ENCODE results near the gene HMX1.

HMX1 gene

DNA sequence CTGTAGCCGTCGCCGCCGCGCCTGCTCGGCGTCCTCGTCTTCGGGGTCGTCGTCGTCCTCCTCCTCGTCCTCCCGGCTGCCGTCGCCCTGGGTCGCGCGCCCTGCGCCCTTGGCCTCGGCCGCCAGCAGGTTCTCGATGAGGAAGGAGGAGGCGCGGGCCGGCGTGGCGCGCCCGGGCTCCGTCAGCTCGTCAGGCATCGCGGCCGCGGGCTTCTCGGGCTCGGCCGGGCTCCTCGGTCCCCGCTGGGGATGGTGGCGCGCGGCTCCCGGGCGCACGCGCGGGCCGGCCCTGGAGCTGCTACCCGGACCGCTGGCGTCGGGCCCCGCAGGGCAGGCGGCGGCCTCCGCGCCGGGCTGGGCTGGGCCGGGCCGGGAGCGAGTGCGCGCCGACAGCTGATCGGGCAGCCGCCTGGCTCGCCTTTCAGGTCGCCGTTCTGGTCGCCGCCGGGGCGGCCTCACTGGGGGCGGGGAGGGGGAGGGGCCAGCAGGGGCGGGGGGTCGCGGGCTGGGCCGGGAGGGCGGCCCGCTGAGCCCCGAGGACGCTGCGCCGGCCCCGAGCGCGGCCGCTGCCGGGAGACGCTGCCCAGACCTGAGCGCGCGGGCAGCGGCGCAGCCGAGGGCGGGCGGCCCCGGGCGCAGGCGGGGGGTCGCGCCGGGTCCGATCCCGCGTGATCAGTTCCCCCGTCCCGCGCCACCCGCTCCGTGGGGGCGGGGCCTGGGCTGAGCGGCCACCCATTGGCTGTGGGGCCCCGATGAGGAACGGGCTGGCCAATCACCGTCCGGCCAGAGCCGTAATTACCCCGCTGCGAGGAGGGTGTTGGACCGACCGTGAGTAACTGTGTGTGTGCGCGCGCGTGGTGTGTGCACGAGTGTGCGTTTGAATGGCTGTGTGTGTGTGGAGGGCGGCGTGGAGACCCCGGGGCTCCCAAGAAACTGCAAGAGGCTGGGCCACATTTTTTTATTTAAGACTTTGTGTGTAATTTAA, at the start of gene HMX1:
TSS of gene HMX1 (minus strand) at position 423 of the 985 bp plus-strand sequence. CDS start at position 198, 225 bp downstream.
- DNase-seq (ENCODE audit: low spot score) = no peak

DNA sequence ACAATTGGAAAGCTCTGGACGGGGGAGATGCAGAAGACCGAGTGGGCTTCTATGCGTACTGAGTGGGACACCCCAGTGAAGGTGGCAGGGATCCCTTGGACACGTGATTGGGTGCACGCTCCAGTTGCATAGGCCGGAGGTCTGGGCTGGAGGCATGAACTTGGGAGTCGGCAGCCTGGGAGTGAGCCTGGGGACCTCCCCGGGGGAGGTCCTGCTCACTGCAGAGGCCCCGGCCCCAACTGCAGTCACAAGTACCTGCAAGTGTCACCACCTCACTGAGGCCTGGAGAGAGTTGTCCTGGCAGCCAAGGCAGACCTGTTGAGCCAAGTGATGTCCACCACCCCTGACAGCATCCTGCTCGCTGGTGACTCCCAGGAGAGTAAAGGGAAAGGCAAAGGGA, 49.3 kb upstream of the HMX1 start:
- no peak for DNase-seq (ENCODE audit: low spot score)

DNA sequence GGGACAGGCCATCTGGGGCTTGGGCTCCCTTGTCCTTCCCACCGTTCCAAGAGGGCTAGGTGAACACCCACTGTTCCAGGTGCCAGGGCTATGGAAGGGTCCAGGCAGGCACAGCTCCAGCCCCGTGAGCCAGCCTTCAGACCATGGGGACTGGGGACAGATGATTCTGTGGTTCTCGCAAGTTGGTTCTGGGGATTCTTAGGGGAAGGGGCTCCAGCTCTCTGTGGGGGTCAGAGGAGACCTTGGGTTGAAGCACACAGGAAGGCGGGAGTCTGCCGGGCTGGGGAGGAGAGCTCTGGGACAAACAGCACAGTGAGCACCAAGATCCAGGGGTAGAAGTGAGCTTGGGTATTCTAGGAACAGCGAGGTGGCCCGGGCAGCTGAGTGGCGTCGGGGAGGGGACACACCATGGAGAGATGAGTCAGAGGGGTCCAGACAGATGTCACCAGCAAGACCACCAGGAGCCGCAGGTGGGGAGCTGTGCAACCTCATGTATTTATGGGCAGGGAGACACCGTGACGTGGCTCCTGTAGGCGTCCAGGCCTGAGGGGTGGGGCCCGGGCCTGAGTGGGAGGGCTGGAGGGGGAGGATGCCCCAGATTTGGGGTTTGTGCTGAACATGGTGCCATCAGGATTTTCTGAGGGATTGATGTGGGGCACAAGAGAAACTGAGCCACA, 48.8 kb upstream of the HMX1 start:
- no peak for DNase-seq (ENCODE audit: low spot score)

DNA sequence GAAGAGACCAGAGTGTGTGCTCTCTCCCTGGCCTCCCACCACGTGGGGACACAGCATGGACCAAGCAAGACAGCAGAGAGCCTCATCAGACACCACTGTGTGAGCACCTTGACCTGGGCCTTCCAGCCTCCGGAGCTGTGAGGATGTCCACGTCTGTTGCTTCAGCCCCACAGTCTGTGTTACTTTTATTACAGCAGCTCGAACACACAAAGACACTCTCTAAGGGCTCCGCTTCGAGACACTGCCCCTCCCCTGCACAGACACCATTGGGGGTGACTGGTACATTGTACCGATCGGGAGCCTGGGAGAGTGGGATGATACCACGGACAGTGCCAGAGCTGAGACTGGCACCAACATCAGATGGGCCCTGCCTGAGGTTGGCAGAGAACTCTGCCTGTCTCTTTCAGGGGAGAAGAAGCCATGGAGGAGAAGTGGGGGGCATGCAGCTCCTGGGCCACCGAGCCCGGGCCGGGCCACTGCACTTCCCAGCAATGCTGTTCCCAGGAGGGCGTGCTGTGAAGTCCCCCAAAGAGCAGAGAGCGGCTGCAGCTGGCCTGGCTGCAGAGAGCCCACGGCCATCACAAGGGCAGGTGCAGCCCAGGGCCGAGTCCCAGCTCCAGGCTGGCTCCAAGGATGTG, 48.1 kb upstream of the HMX1 start:
- no peak for DNase-seq (ENCODE audit: low spot score)

DNA sequence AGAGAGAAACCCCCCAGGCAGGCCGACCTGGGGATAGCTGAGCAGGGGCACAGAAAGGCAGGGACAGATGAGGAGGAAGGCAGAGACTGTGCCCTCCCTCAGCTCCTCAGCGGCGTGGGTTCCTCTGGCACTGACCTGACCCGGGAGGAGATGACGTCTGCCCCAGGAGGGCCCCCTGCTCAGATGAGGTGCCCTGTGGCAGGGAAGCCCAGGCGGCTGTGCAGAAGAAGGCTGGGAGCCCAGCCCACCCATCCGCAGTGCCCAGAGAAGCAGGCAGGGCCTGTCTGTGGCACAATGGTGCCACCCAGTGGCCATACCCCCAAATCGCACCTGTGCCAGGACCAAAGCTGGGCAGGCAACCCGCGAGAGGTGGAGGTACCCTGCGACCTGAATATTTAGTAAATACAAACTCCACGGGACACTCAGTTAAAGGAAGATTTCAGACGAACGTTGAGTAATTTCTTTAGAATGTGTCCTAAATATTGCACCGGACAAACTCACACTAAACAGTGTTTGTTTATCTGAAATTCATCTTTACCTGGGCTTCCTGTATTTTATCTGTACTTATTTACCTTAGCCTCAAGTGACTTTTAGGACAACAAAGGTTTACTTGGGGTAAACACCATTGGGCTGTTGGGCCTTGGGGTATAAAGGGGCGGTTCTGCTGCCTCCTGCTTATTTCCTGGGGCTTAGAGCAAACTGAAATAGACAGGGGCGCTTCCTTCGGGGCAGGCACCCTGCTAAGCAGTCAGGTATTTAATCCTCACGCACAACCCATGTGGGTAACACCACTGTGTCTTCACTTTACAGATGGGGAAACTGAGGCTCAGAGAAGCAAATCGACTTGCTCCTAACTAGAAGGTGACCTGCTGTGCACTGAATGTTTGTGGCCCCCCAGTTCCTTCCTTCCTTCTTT, 46.5 kb upstream of the HMX1 start:
- DNase-seq (ENCODE audit: low spot score) = peak; percentile 41

DNA sequence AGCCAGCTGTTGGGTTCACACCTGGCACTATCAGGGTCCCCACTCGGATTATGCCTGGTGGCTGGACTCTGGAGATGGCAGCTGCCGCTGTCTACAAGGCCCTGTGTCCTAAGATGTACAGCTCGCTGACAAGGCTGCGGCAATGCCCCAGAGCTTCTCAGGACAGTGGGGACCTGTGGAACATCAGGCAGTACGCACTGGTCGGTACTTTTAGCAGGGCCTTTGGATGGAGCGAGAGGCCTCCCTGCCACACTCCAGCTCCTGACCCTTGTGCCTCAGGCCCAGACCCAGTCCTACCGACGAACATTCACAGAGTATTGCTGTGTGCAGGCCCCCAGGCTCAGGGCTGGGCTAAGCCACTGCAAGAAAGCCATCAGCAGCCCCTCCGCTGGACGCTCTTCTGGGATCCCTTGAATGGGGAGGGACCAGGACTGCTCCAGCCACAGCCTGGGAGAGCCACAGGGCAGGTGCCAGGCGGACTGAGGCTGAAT, 45.7 kb upstream of the HMX1 start:
- DNase-seq (ENCODE audit: low spot score) = no peak

DNA sequence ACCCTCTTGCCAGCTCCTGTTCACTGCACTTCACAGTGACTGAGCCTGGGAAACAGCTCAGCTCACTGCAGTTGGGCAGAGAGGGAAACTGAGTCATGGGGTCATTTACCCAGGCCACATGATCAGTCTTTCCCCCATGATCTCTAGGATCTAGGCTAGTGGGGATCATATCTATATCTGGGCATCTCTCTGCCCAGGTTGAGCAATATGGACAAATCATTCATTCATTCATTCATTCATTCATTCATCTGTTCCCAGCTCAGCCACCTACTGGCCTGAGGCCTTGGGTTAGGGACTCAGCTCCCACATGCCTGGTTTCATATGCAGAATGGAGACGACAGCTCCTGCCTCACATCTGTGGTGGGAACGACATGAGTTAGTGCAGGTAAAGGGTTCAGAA, 45.3 kb upstream of the HMX1 start:
- DNase-seq (ENCODE audit: low spot score) = no peak

DNA sequence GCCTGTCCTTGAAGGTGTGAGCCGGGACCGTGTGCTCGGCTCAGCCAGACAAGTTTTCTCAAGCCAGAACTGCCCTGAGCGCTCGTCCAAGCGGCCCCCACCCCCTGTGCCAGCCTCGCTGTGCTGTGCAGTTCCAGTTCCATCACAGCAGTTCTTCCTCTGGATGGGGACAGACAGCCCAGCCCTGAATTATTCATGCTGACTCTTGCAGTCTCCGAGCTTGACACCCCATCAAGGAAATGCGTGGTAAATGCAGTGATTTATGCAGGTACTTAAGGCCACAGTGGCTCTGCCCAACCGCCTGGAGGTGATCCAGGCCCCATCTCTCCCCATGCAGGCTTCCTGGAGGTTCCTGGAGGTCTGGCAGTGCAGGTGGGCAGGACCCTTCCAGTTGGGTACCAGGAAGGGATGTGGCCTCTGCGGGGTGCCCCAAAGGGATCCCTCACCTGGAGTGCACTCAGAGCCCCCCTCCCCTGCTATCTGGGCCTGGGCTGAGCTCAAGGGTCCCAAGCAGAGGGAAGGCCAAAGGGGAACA, 44.8 kb upstream of the HMX1 start:
- no peak for DNase-seq (ENCODE audit: low spot score)

DNA sequence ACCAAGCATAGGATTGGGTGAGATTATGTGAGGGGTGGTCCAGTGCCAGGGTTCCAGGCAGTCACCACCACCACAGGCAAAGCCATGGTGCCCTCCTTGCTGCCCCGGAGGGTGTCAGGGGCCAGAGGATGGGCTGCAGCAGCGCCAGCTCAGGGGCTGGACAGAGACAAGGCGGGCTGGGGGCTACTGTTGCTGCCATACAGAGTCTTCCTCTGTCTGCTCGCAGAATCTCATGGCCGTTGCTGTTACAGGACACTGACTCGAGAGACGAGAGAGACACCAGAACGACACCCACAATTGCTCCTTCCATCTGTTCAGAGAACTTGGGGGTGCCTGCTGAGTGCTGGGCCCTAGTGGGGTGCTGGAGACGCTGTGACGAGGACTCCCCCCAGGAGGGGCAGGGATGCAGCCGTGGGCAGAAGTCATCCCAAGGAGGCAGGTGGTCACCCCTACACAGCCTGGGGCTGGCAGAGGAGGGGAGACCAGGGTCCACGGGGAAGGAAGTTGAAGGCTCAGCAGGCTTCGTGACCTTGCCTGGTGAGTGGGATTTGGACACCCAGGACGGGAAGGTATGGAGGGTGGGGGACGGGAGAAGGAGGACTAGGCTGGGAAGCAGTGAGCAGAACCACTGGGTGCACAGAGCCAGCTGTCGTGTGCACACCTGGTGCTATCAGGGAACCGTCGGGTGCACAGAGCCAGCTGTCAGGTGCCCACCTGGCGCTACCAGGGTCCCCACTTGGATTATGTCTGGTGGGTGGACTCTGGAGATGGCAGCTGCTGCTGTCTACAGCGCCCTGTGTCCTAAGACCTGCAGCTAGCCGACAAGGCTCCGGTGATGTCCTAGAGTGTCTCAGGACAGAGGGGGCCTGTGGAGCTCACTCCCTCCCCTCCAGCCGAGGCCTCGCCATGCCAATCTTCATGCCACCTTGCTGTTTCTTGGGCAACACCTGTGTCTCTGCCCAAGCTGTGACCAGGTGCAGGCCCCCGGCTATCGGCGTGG, 43.9 kb upstream of the HMX1 start:
- DNase-seq (ENCODE audit: low spot score) = no peak

DNA sequence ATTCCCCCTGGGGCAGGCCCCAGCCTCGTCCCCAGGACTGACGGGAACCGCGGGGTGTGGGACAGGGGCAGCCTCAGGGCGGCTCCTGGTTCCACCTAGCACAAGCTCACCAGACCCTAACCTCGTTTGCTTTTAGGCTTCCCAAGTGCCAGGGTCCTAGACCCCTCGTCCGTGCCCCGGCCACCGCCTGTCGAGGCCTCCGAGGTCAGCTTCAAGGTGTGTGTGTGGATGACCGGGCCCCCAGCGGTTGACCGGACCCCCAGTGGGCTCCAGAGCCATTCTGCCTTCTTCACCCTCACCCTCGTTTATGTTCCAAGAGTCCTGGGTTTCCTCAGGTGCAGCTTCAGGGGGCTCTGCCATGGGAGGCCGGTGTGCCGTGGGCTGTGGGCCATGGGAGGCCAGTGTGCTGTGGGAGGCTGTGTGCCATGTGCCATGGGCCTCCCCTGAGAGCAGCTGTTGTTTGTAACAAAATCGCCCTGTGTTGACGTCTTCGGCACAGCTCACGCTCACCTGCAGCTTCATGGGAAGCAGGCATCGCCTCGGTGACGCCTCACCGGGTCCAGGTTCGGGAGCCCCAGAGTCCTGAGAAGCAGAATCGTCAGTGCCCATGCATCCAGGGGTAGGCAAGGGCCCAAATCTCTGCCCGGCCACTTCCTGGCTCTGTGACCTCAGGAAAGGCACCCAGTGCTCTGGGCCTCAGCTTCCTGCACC, 43.0 kb upstream of the HMX1 start:
- DNase-seq (ENCODE audit: low spot score) = no peak

DNA sequence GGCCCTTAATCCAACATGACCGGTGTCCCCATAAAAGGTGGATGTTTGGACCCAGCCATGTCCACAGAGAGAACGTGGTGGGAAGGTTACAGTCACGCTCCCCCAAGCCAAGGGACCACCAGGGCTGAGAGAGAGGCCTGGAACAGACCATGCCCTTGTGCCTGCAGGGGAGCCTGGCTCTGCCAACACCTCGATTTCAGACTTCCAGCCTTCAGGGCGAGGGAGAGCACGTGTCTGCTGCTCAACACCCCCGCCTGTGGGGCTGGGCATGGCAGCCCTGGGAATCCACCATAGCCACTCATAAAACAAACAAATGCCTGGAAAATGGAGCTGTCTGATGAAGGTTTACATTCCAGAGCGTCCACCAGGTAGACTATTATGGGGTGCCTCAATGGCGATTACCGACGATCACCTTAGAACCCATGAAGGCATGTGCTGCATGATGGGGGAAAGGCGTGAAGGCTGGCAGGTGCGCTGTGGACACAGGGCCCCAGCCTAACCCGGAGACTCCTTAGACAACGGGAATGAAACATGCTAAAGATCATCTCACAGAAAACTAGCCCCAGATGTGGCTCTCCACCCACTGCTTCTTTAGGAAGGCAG, 42.3 kb upstream of the HMX1 start:
- no peak for DNase-seq (ENCODE audit: low spot score)

DNA sequence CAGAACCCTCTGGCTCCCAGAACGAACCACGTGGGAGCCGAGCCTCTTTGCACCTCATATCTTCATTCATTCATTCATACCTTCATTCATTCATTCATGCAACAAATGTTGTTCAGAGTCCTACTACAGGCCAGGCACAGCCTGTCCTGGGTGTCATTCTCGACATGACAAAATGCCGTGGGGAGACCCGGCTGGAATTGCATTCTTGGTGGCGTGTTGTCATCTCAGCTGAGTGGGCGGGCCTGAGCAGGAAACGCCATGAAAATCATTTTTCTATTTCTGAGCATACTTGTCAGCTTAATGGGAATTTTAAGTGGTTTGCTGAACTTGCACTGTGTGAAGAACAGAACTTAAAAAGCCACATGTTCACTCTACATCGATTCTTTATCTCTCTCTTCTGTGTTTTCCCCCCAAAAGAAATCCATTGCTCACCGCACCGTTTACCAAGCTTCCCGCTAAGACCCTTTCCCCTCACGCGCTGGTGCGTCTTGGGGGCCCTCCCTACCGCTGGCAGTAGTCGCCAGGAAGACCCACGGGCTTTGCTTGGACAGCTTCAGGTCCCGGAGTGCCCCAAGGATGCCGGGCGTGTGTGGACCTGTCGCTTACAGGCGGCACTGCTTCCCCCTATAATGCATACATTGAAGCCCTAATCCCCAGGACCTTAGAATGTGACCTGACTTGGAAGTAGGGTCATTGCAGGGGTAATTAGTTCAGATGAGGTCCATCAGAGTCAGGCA, 41.6 kb upstream of the HMX1 start:
- no peak for DNase-seq (ENCODE audit: low spot score)

DNA sequence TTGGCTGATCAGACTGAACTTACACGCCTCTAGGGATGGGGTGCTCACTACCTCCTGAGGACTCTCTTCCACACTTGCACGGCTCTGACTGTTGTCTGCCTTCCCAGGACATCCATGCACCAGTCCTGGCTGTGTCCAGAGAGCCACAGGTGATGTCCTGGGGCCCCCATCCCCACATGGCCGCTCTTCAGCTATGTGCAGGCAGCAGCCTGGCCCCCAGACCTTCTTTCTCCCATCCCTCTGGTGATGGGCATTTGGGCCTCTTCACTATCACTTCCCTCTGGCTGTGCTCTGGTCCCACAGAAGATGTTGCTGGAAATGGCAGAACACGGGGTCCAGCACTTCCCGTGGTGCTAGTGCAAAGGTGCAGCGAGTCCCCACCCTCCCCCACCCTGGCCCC, 40.9 kb upstream of the HMX1 start:
- DNase-seq (ENCODE audit: low spot score) = no peak

DNA sequence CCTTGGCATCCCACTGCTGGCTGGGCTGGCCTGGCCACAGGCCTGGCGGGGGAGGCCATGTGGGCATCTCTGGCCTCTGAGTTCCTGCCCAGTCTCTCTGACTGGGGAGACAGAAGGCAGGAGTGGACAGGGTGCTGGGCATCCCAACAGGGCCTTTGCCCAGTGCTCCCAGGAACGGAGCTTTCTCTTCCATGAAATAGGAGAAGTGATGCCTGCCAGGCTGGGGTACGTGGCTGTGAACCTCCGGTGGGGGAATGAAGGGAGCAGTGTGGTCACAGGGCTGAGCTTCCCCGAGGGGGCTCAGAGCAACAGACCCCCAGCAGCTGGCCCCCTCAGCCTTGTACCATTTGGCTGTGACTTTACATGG, 40.4 kb upstream of the HMX1 start:
- no peak for DNase-seq (ENCODE audit: low spot score)

DNA sequence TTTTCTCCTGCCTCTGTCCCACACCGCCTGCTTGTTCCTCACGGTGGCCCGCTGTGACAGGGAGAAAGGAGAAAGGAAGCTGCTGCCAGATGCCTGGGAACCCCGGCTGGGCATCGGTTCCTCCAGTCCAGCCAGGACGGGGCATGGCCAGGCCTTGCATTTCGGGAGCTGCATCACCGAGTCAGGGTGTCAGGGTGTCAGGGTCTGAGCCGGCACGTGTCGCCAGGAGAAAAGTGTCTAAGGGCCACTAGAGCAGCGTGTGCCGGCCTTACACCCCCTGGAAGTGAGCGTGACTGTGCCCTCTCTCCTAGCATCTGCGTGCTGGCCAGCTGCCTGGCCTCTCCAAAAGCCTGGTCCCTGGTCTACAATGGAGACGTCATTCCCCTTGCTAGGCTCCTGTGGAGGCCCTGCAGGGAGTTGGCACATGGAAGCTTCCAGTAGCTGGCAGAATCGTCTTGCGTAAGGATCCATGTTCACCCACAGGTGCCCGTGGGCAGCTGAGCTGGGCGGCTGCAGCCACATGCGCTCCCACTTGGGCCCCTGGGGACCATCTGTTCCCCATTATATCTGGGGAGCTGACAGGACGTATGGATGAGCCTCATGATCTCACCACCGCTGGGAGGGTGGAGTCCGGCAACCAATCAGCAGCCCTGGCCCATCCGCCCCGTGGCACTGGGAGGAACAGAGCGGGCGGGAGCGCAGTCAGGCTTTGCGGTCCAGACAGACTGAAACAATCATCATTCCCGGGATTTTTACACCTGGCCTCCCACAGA, 39.9 kb upstream of the HMX1 start:
- no peak for DNase-seq (ENCODE audit: low spot score)

DNA sequence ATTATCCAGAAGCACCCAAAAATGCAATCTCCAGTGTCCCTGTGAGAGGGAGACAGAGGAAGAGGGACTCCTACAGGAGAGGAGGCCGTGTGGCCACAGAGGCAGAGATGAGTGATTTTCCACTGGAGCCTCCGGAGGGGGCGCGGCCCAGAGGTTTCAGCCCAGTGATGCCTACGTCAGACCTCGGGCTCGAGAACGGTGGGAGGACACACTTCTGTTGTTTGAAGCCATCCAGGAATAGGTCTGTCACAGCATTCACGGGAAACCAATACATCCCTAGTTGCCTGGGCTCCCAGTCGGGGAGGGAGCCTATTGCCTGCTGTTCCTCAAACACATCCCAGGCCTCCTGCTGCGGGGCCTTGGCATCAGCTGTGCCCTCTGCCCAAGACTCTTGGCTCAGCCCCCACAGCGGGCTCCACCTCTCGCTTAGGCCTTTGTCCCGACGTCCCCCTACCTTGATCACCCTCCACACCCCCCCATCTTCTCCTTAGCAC, 39.2 kb upstream of the HMX1 start:
- no peak for DNase-seq (ENCODE audit: low spot score)

DNA sequence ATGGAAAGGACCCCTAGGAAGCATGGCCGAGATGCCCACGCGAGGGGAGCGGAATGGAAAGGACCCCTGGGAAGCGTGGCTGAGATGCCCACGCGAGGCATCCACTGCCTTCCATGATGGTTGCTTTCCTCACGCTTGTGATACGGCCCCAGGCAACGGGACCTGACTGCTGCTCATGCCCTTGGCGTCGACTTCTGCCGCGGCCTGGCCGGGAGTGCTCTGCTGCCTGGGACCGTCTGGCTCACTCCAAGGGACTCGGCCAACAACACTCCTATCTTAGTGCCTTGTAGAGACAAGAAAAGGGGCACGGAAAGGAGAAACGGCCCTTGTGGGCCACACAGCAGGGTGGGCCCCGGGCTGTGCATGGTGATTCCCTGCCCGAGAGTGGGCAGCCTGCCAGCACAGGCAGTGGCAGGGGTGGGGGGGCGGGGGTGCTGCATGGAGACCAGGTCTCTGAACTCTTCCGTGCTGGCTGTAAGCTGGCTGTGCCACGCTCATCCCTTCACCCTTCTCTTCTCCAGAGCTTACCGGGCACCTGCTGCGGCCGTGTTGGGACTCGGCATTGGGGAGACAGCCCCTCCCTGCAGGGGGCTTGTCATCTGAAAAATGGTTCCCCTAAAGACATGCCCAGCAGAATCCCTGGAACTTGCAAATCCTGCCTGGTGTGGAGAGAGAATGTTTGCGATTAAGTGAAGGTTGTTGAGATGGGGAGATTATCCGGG, 38.6 kb upstream of the HMX1 start:
- no peak for DNase-seq (ENCODE audit: low spot score)
